Measurements from ENCODE around the gene GPR63.
A peak's percentile ranks its signal among the peaks of the same experiment; 100 is the strongest.

The GPR63 gene

DNA sequence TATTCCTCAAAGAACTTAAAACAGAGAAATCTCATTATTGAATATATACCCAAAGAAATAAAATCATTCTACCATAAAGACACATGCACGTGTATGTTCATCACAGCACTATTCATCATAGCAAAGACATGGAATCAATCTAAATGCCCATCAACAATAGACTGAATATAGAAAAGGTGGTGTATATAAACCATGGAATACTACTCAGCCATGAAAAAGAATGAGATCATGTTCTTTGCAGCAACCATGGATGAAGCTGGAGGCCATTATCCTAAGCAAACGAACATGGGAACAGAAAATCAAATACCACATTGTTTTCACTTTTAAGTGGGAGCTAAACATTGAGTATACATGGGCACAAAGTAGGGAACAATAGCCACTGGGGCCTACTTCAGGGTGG, 12.3 kb upstream of the GPR63 start:
- DNase-seq (ENCODE audit: low read depth): no peak
- no peak overlapping the region for H3K4me3 ChIP-seq (ENCODE audit: low read depth, low read length)
- TF ChIP-seq CTCF (IDR thresholded peaks at IDR 0.05; ENCODE audit: insufficient read depth, low read depth, low read length, missing control alignments): no peak

DNA sequence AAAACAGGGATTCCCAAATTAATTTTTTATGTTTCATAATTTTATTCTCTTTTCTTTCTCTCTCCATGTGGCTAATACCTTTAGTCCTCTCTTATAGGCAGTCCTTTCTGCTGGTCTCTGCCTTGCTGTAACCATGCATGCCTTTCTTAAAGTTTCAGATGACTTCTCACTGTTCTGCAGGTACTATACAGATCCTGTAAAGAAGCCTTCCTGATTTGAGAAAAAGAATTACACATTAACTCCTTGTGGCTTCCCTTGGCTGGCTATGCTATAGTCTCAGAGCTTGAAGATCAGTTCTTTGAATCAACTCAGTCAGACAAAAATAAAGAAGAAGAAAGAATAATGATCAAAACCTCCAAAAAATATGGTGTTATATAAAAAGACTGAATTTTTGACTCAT, 7.3 kb upstream of the GPR63 start:
- no peak for DNase-seq (ENCODE audit: low read depth)
- no peak overlapping the region for H3K4me3 ChIP-seq (ENCODE audit: low read depth, low read length)
- no peak for TF ChIP-seq CTCF (IDR thresholded peaks at IDR 0.05; ENCODE audit: insufficient read depth, low read depth, low read length, missing control alignments)

DNA sequence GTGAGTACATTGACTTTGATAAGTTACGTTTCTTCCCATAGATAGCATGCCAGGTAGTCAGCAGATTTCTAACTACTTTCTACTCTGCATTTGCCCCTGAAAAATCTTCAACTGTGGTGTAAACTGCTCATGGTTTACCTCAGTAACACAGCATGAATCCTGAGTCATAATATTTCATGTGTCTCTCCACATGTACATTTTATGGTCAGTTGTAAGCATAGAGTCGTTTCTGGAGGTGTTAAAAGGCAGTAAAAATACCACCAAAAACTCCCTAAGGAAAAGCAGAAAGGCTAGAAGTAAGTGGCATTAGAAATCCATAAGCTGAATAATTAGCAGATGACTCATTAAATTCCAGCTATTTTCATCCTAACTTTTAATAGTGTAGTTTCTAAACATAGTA, 4.1 kb upstream of the GPR63 start:
- H3K4me3 ChIP-seq (ENCODE audit: low read depth, low read length): no peak overlapping the region
- DNase-seq (ENCODE audit: low read depth): no peak
- no peak for TF ChIP-seq CTCF (IDR thresholded peaks at IDR 0.05; ENCODE audit: insufficient read depth, low read depth, low read length, missing control alignments)

DNA sequence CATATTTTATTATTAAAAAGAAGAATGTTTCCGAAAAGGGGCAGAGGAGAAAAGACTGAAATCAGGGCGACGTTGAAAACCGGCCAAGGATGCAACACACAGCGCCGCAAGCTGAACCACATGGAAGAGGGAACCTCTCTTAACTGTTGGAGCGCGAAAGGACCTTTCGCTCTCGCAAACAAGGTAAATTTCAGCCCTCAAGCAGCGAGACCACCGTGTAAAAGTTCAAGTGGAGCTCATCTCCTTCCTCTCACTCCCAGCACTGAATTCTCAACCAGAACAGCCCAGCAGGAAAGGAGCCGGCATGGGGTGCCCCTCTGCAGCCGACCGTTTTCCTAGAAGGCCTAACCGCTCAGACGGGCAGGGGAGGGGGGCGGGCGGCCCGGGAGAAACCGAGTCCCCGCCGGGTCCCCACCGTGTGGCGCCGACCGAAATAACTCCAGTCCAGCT, 621 bp downstream of the GPR63 start:
- peak; percentile 25 for DNase-seq (ENCODE audit: low read depth)
- no peak for TF ChIP-seq CTCF (IDR thresholded peaks at IDR 0.05; ENCODE audit: insufficient read depth, low read depth, low read length, missing control alignments)
- H3K4me3 ChIP-seq (ENCODE audit: low read depth, low read length): peak overlapping the region; percentile 80

DNA sequence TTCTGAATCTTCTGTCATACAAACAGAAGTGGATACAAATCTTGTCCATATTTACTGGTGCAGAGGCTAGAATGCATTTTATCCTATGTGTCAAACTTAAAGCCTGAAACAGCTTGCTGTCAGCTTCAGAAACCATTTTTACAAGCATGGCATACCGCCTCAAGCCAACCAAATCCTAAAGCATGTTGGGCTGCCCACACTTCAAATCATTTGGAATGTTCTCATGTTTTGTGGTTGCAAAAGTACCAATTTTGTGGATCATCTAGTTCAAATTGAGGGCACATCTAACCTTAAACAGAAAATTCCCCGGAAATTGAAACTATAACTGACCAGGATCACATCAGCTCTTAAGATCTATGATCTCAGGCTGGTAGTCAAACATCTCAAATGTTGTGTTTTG, 3.2 kb downstream of the GPR63 start:
- DNase-seq (ENCODE audit: low read depth): no peak
- no peak overlapping the region for H3K4me3 ChIP-seq (ENCODE audit: low read depth, low read length)
- no peak for TF ChIP-seq CTCF (IDR thresholded peaks at IDR 0.05; ENCODE audit: insufficient read depth, low read depth, low read length, missing control alignments)

- no peak for DNase-seq (ENCODE audit: low read depth)
- H3K4me3 ChIP-seq (ENCODE audit: low read depth, low read length): no peak overlapping the region
- no peak for TF ChIP-seq CTCF (IDR thresholded peaks at IDR 0.05; ENCODE audit: insufficient read depth, low read depth, low read length, missing control alignments)
Measured at GRCh38 chr6:96832780-96833179, 4.5 kb downstream of the GPR63 start.

DNA sequence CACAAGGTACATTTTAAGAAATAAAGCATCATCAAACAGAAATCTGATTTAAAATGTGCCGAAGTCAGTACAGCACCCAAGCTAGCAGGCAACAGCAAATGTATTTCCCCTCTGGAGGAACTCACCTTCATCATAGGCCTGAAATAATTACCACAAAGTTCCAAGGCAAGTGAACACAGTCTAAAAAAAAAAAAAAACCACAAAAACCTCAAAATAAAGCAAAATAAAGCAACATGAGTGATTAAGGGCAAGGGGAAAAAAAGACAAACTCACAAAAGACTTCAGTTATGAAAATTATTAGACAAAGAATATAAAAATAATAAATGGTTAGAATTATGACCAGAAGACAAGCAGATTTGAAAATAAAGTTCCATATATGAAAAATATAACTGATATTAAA, 10.4 kb downstream of the GPR63 start:
- no peak for TF ChIP-seq CTCF (IDR thresholded peaks at IDR 0.05; ENCODE audit: insufficient read depth, low read depth, low read length, missing control alignments)
- no peak overlapping the region for H3K4me3 ChIP-seq (ENCODE audit: low read depth, low read length)
- DNase-seq (ENCODE audit: low read depth): no peak
